SK-N-SH (cell line): ENCODE data around the gene TESMIN. TPM values are rescaled to one million over a fixed set of nuclear protein-coding genes. Genes with fewer than 3 reads are reported as not detected.
A peak's percentile ranks its signal among the peaks of the same experiment; 100 is the strongest.

Experiments
- CTCF ChIA-PET: fragments of 300-600, 350-600 bp; formaldehyde crosslinking; extraction: SDS; loops from one replicate; lab custom pipeline; 2021; lab: Yijun Ruan, JAX
- POLR2A ChIA-PET: fragments of 350-600 bp; sonication (Branson Sonifier 250); formaldehyde crosslinking; extraction: SDS; loops from one replicate; lab custom pipeline; 2020; ENCODE audit warnings: antibody characterized with exemption, inconsistent platforms; lab: Yijun Ruan, JAX
- DNase-seq: peaks from one replicate; pipeline ENCODE4 v3.0.0; 2012
- H2AFZ ChIP-seq: fragments of 200-600 bp; sonication (generic); 2 replicates; pipeline ENCODE4 v1.8.1; 2016; ENCODE audit warnings: antibody characterized with exemption, mild to moderate bottlenecking, low read depth
- H3F3A ChIP-seq: fragments of 200-600 bp; sonication (generic); replicated peaks from 2 replicates; pipeline ENCODE3; 2016; ENCODE audit warnings: antibody characterized with exemption, mild to moderate bottlenecking; ENCODE audit not compliant: insufficient read depth
- H3K27ac ChIP-seq, 2 experiments: fragments of 200-500 bp in 1 of 2; fragments of 200-600 bp in 1 of 2; sonication (Bioruptor generic) in 1 of 2; sonication (generic), shearing (Covaris generic) in 1 of 2; 2 replicates each; pipeline versions ENCODE4 v1.5.1 to v1.6.1; 2014 to 2016; ENCODE audit warnings: low read depth in 2 of 2, inconsistent platforms in 1 of 2, low read length in 1 of 2, mild to moderate bottlenecking in 1 of 2, mixed read lengths in 1 of 2
- H3K27me3 ChIP-seq: fragments of 200-600 bp; sonication (generic), shearing (Covaris generic); 2 replicates; pipeline ENCODE4 v1.6.1; 2016; ENCODE audit warnings: mixed run types; ENCODE audit not compliant: insufficient read depth
- H3K36me3 ChIP-seq, 2 experiments: fragments of 200-500 bp in 1 of 2; fragments of 200-600 bp in 1 of 2; sonication (Bioruptor generic) in 1 of 2; sonication (generic) in 1 of 2; replicated peaks in 1 of 2; 2 replicates each; pipeline versions ENCODE3 to v1.5.1; 2014 to 2016; ENCODE audit warnings: low read length in 1 of 2, mild to moderate bottlenecking in 1 of 2; ENCODE audit not compliant: insufficient read depth in 2 of 2, control insufficient read depth in 1 of 2
- H3K4me1 ChIP-seq, 2 experiments: fragments of 200-500 bp in 1 of 2; fragments of 200-600 bp in 1 of 2; sonication (Bioruptor generic) in 1 of 2; sonication (generic), shearing (Covaris generic) in 1 of 2; 2 replicates each; pipeline versions ENCODE4 v1.5.1 to v1.6.1; 2014 to 2016; ENCODE audit warnings: low read depth in 1 of 2, low read length in 1 of 2, mixed run types in 1 of 2; ENCODE audit not compliant: insufficient read depth in 2 of 2, control insufficient read depth in 1 of 2
- H3K4me2 ChIP-seq: fragments of 200-600 bp; sonication (generic), shearing (Covaris generic); 2 replicates; pipeline ENCODE4 v1.6.1; 2017; ENCODE audit warnings: mixed run types
- H3K4me3 ChIP-seq, 2 experiments: fragments of 200-500 bp in 1 of 2; fragments of 200-600 bp in 1 of 2; sonication (Bioruptor generic) in 1 of 2; sonication (generic), shearing (Covaris generic) in 1 of 2; 2 replicates each; pipeline versions ENCODE4 v1.5.1 to v1.8.1; 2014 to 2016; ENCODE audit warnings: low read depth in 2 of 2, inconsistent platforms in 1 of 2, low read length in 1 of 2, mild to moderate bottlenecking in 1 of 2, mixed read lengths in 1 of 2, moderate library complexity in 1 of 2
- H3K79me2 ChIP-seq: fragments of 200-600 bp; sonication (generic); 2 replicates; pipeline ENCODE4 v1.8.1; 2017; ENCODE audit warnings: mild to moderate bottlenecking; ENCODE audit not compliant: insufficient read depth
- H3K9ac ChIP-seq: fragments of 200-600 bp; sonication (generic); 2 replicates; pipeline ENCODE4 v1.6.1; 2017; ENCODE audit warnings: mixed run types
- H3K9me2 ChIP-seq: fragments of 200-600 bp; sonication (generic); 2 replicates; pipeline ENCODE4 v1.6.1; 2017; ENCODE audit warnings: mixed run types
- H3K9me3 ChIP-seq: fragments of 200-600 bp; sonication (generic); 2 replicates; pipeline ENCODE4 v1.6.1; 2017; ENCODE audit warnings: mixed run types, mild to moderate bottlenecking, moderate library complexity
- H4K20me1 ChIP-seq: fragments of 200-600 bp; sonication (generic); 2 replicates; pipeline ENCODE4 v1.6.1; 2017; ENCODE audit warnings: mild to moderate bottlenecking, mixed run types; ENCODE audit not compliant: insufficient read depth
- ELF1 ChIP-seq: IDR thresholded peaks from 2 replicates; pipeline ENCODE4 v1.4.0; 2012
- EZH2phosphoT487 ChIP-seq: fragments of 200-600 bp; sonication (generic); IDR thresholded peaks from 2 replicates; pipeline ENCODE4 v1.6.1; 2017; ENCODE audit warnings: low read depth, mixed run types, mild to moderate bottlenecking, antibody characterized with exemption, moderate library complexity, borderline replicate concordance
- FOSL2 ChIP-seq: IDR thresholded peaks from 2 replicates; pipeline ENCODE4 v1.4.0; 2012; ENCODE audit warnings: low read depth, mild to moderate bottlenecking, moderate library complexity, borderline replicate concordance
- JUND ChIP-seq: IDR thresholded peaks from 2 replicates; pipeline ENCODE4 v1.4.0; 2012
- RFX5 ChIP-seq: IDR thresholded peaks from 2 replicates; pipeline ENCODE4 v1.6.1; 2012; ENCODE audit warnings: mild to moderate bottlenecking, improper control_type of control experiment, low read length
- TCF12 ChIP-seq: IDR thresholded peaks from 2 replicates; pipeline ENCODE4 v1.4.0; 2012
- YY1 ChIP-seq: IDR thresholded peaks from 2 replicates; pipeline ENCODE4 v1.4.0; 2012; ENCODE audit warnings: low read depth, mild to moderate bottlenecking
- WGBS: methylation state at CpG from one replicate; pipeline ENCODE4 v1.1.6; 2017; ENCODE audit warnings: low lambda C conversion rate; 5-methylcytosine and 5-hydroxymethylcytosine counted together
- polyA plus RNA-seq, 3 experiments: library from polyadenylated mRNA; depleted of rRNA; stranded (reverse); fragments of >200 nt; gene quantifications; 2 replicates each; pipeline ENCODE4 v1.2.3, GENCODE V29; 2012
- TF ChIP-seq, protein P1 (sequence below): IDR thresholded peaks from 2 replicates; pipeline ENCODE4; 2012

Gene TESMIN
- polyA plus RNA-seq, 1 of the 3 experiments (the other 2 are of a cell fraction), result 3.5 TPM

DNA sequence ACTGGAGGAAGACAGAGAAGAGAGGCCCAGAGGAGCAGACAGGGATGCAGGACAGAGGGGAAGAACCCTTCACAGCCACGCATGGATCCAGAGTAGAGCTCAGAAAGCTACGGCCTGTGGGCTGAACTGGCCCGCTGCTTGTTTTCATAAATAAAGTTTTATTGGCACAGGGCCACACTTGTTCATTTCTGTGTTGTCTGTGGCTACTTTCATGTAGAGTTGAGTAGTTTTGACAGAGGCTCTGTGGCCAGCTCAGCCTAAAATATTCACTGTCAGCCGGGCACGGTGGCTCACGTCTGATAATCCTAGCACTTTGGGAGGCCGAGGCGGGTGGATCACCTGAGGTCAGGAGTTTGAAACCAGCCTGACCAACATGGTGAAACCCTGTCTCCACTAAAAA is 93.2 kb downstream of the TESMIN start:
- H3K36me3 ChIP-seq, result no peaks in the 10 kb centered on the region
- no peak for DNase-seq
- no peak overlapping the region for H3K9ac ChIP-seq
- H3K27ac ChIP-seq, result peak overlapping the region in 1 of 2 experiments; percentile 99; a peak in 2 of 4 replicates
- no peaks in the 10 kb centered on the region for H3K79me2 ChIP-seq
- H3K9me2 ChIP-seq, result no peaks in the 10 kb centered on the region
- no peaks in the 10 kb centered on the region; the same call in 1 of the 2 replicates for H3K27me3 ChIP-seq
- no peaks in the 10 kb centered on the region for H3K9me3 ChIP-seq
- H3K4me3 ChIP-seq, result no peak overlapping the region
- H4K20me1 ChIP-seq, result no peaks in the 10 kb centered on the region
- POLR2A ChIA-PET, result no interaction called here
- no peak overlapping the region for H3K4me2 ChIP-seq
- peaks cover 9% of the 10 kb centered on the region for H3F3A ChIP-seq
- H2AFZ ChIP-seq, result no peak overlapping the region
- 91% methylated on average over 8 of the region's 8 CpGs for WGBS
- peaks cover 10 to 59% of the 10 kb centered on the region in 2 experiments; a peak in 3 of 4 replicates for H3K4me1 ChIP-seq
- TF ChIP-seq JUND (no peak), TCF12 (no peak), RFX5 (no peak), FOSL2 (no peak), YY1 (no peak), EZH2phosphoT487 (no peak), ELF1 (no peak)
- TF ChIP-seq, protein P1, sequence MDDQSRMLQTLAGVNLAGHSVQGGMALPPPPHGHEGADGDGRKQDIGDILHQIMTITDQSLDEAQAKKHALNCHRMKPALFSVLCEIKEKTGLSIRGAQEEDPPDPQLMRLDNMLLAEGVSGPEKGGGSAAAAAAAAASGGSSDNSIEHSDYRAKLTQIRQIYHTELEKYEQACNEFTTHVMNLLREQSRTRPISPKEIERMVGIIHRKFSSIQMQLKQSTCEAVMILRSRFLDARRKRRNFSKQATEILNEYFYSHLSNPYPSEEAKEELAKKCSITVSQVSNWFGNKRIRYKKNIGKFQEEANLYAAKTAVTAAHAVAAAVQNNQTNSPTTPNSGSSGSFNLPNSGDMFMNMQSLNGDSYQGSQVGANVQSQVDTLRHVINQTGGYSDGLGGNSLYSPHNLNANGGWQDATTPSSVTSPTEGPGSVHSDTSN, result no peak
- TF ChIP-seq, all 33 proteins: peak for 0
- CTCF ChIA-PET, result interaction anchor here (1.2 to 1.5 kb wide), 3 partner anchors 25 to 97 kb away, joined by 3 to 4 read pairs (median 3); no protein-coding TSS in a partner anchor

Other genes starting within 250 kb of the TESMIN start
- 1.6 and 1.8 TPM in 2 replicates for gene GAL, start 67.0 kb downstream of the TESMIN start, polyA plus RNA-seq (2012; rRNA removed)
- gene CPT1A, start 90.4 kb upstream of the TESMIN start, polyA plus RNA-seq (2012; rRNA removed), result 22.5 and 31.2 TPM in 2 replicates
- gene MRPL21, start 152.3 kb upstream of the TESMIN start, polyA plus RNA-seq (2012; rRNA removed), result 98.3 and 125 TPM in 2 replicates
- 7.8 and 9.0 TPM in 2 replicates for gene IGHMBP2, start 152.4 kb upstream of the TESMIN start, polyA plus RNA-seq (2012; rRNA removed)
- gene MRGPRD, start 229.5 kb upstream of the TESMIN start, polyA plus RNA-seq (2012; rRNA removed), result not detected in 2 replicates